ENCODE data around the gene PLPP7. TPM values are rescaled to one million over a fixed set of nuclear protein-coding genes. Genes with fewer than 3 reads are reported as not detected.

The PLPP7 gene
- polyA plus RNA-seq, 2 donors, result 0.47 to 0.73 TPM

- peaks cover 0 to 2% of the 10 kb centered on the region in 2 donors for H3K9me3 ChIP-seq (ENCODE audit: control insufficient read depth in 2 of 2, insufficient read depth in 1 of 2, low read depth in 1 of 2, low read length in 1 of 2)
- no peak overlapping the region for H3K27ac ChIP-seq (ENCODE audit: low read depth in 2 of 2, low read length in 1 of 2)
- H3K27me3 ChIP-seq (ENCODE audit: control insufficient read depth in 1 of 2, insufficient read depth in 2 of 2, low read length in 2 of 2), result no peaks in the 10 kb centered on the region
- H3K4me1 ChIP-seq (ENCODE audit: control insufficient read depth in 2 of 2, insufficient read depth in 2 of 2, low read length in 1 of 2), result no peaks in the 10 kb centered on the region
- WGBS, 2 donors, result 73 to 74% methylated on average over 16 of the region's 16 CpGs
- H3K4me3 ChIP-seq (ENCODE audit: low read depth in 1 of 2, low read length in 2 of 2), result no peak overlapping the region
- H3K36me3 ChIP-seq (ENCODE audit: control insufficient read depth in 2 of 2, insufficient read depth in 2 of 2, low read length in 1 of 2), result no peaks in the 10 kb centered on the region
These were observed 12.9 kb downstream of the PLPP7 start for GRCh38 chr9:131302244-131303075.

DNA sequence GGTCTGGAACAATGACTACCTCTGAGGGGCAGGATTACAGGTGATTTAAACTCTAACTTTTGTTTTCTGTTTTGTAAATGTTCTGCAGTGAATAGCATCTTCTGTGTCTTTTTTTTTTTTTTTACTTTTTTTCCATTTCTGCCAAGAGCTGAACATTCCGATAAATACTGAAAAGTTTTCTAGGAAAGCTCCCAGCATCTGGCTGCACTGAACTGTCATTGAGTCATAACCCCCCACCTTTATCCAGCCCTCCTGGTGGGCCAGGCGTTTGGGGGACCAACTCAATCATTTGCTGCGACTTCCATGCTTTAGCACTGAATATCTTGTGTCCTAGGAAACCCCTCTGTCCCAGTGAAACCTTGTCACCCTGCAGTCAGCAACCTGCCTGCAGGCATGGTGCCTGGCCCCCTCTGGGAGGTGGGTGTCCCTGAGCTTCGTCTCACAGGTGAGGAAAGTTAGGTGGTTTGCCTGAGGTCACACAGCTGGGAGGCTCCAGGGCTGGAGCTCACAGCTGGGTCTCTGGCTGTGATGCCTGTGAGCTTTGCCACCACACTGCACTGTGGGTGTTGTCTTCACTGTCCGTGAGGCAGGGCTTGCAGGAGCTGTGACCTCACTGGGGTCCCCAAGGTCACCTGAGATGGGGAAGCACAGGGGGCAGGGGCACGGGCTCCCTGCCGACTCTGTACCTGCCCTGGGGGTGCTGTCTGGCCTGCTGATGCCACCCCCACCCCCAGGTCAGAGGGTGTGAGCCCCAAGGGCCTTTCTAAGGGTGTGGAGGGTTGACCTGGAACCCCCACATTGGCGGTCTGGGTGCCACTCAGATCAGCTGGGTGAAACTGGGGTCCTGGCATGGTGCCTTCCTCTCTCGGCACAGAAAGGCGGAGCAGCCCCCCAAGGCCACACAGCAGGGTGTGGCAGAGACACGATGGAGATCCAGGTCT lies 14.1 kb downstream of the PLPP7 start:
- Histone ChIP-seq H3K36me3 (ENCODE audit: control insufficient read depth in 2 of 2, insufficient read depth in 2 of 2, low read length in 1 of 2) (no peaks in the 10 kb centered on the region), H3K27me3 (ENCODE audit: control insufficient read depth in 1 of 2, insufficient read depth in 2 of 2, low read length in 2 of 2) (no peaks in the 10 kb centered on the region), H3K4me1 (ENCODE audit: control insufficient read depth in 2 of 2, insufficient read depth in 2 of 2, low read length in 1 of 2) (no peaks in the 10 kb centered on the region), H3K4me3 (ENCODE audit: low read depth in 1 of 2, low read length in 2 of 2) (no peak overlapping the region), H3K27ac (ENCODE audit: low read depth in 2 of 2, low read length in 1 of 2) (no peak overlapping the region), H3K9me3 (ENCODE audit: control insufficient read depth in 2 of 2, insufficient read depth in 1 of 2, low read depth in 1 of 2, low read length in 1 of 2) (peaks cover 0 to 2% of the 10 kb centered on the region in 2 donors)
- 68 to 71% methylated on average over 11 of the region's 11 CpGs for WGBS, 2 donors

GRCh38 chr9:131304676-131305355 lies 15.3 kb downstream of the PLPP7 start:
- Histone ChIP-seq H3K4me3 (ENCODE audit: low read depth in 1 of 2, low read length in 2 of 2) (no peak overlapping the region), H3K27ac (ENCODE audit: low read depth in 2 of 2, low read length in 1 of 2) (no peak overlapping the region), H3K36me3 (ENCODE audit: control insufficient read depth in 2 of 2, insufficient read depth in 2 of 2, low read length in 1 of 2) (no peaks in the 10 kb centered on the region), H3K4me1 (ENCODE audit: control insufficient read depth in 2 of 2, insufficient read depth in 2 of 2, low read length in 1 of 2) (no peaks in the 10 kb centered on the region), H3K27me3 (ENCODE audit: control insufficient read depth in 1 of 2, insufficient read depth in 2 of 2, low read length in 2 of 2) (no peaks in the 10 kb centered on the region), H3K9me3 (ENCODE audit: control insufficient read depth in 2 of 2, insufficient read depth in 1 of 2, low read depth in 1 of 2, low read length in 1 of 2) (peaks cover 0 to 2% of the 10 kb centered on the region in 2 donors)
- WGBS, 2 donors, result 69 to 73% methylated on average over 19 of the region's 19 CpGs

GRCh38 chr9:131306397-131307004 lies 17.0 kb downstream of the PLPP7 start:
- no peak overlapping the region for H3K27ac ChIP-seq (ENCODE audit: low read depth in 2 of 2, low read length in 1 of 2)
- H3K9me3 ChIP-seq (ENCODE audit: control insufficient read depth in 2 of 2, insufficient read depth in 1 of 2, low read depth in 1 of 2, low read length in 1 of 2), result peaks cover 0 to 2% of the 10 kb centered on the region in 2 donors
- H3K27me3 ChIP-seq (ENCODE audit: control insufficient read depth in 1 of 2, insufficient read depth in 2 of 2, low read length in 2 of 2), result no peaks in the 10 kb centered on the region
- no peaks in the 10 kb centered on the region for H3K4me1 ChIP-seq (ENCODE audit: control insufficient read depth in 2 of 2, insufficient read depth in 2 of 2, low read length in 1 of 2)
- H3K4me3 ChIP-seq (ENCODE audit: low read depth in 1 of 2, low read length in 2 of 2), result no peak overlapping the region
- 90 to 94% methylated on average over 14 of the region's 14 CpGs for WGBS, 2 donors
- H3K36me3 ChIP-seq (ENCODE audit: control insufficient read depth in 2 of 2, insufficient read depth in 2 of 2, low read length in 1 of 2), result no peaks in the 10 kb centered on the region

DNA sequence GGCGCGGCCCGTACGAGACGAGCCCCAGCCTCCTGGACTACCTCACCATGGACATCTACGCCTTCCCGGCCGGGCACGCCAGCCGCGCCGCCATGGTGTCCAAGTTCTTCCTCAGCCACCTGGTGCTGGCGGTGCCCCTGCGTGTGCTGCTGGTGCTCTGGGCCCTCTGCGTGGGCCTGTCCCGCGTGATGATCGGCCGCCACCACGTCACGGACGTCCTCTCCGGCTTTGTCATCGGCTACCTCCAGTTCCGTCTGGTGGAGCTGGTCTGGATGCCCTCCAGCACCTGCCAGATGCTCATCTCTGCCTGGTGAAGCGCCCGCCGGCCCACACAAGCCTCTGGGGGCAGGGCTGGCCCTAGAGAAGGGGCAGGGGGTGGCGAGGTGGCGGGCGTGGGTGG lies 18.5 kb downstream of the PLPP7 start:
- Histone ChIP-seq H3K9me3 (ENCODE audit: control insufficient read depth in 2 of 2, insufficient read depth in 1 of 2, low read depth in 1 of 2, low read length in 1 of 2) (peaks cover 0 to 2% of the 10 kb centered on the region in 2 donors), H3K27me3 (ENCODE audit: control insufficient read depth in 1 of 2, insufficient read depth in 2 of 2, low read length in 2 of 2) (no peaks in the 10 kb centered on the region), H3K4me1 (ENCODE audit: control insufficient read depth in 2 of 2, insufficient read depth in 2 of 2, low read length in 1 of 2) (no peaks in the 10 kb centered on the region), H3K4me3 (ENCODE audit: low read depth in 1 of 2, low read length in 2 of 2) (no peak overlapping the region), H3K36me3 (ENCODE audit: control insufficient read depth in 2 of 2, insufficient read depth in 2 of 2, low read length in 1 of 2) (no peaks in the 10 kb centered on the region), H3K27ac (ENCODE audit: low read depth in 2 of 2, low read length in 1 of 2) (no peak overlapping the region)
- WGBS, 2 donors, result 88 to 89% methylated on average over 30 to 31 of the region's 31 CpGs

GRCh38 chr9:131308452-131308851 lies 18.9 kb downstream of the PLPP7 start:
- Histone ChIP-seq H3K9me3 (ENCODE audit: control insufficient read depth in 2 of 2, insufficient read depth in 1 of 2, low read depth in 1 of 2, low read length in 1 of 2) (peaks cover 0 to 2% of the 10 kb centered on the region in 2 donors), H3K36me3 (ENCODE audit: control insufficient read depth in 2 of 2, insufficient read depth in 2 of 2, low read length in 1 of 2) (no peaks in the 10 kb centered on the region), H3K4me1 (ENCODE audit: control insufficient read depth in 2 of 2, insufficient read depth in 2 of 2, low read length in 1 of 2) (no peaks in the 10 kb centered on the region), H3K27ac (ENCODE audit: low read depth in 2 of 2, low read length in 1 of 2) (no peak overlapping the region), H3K4me3 (ENCODE audit: low read depth in 1 of 2, low read length in 2 of 2) (no peak overlapping the region), H3K27me3 (ENCODE audit: control insufficient read depth in 1 of 2, insufficient read depth in 2 of 2, low read length in 2 of 2) (no peaks in the 10 kb centered on the region)
- WGBS, 2 donors, result 87 to 91% methylated on average over 11 of the region's 11 CpGs

GRCh38 chr9:131308906-131309529 lies 19.5 kb downstream of the PLPP7 start:
- Histone ChIP-seq H3K27ac (ENCODE audit: low read depth in 2 of 2, low read length in 1 of 2) (no peak overlapping the region), H3K4me3 (ENCODE audit: low read depth in 1 of 2, low read length in 2 of 2) (no peak overlapping the region), H3K36me3 (ENCODE audit: control insufficient read depth in 2 of 2, insufficient read depth in 2 of 2, low read length in 1 of 2) (no peaks in the 10 kb centered on the region), H3K27me3 (ENCODE audit: control insufficient read depth in 1 of 2, insufficient read depth in 2 of 2, low read length in 2 of 2) (no peaks in the 10 kb centered on the region), H3K9me3 (ENCODE audit: control insufficient read depth in 2 of 2, insufficient read depth in 1 of 2, low read depth in 1 of 2, low read length in 1 of 2) (peaks cover 0 to 2% of the 10 kb centered on the region in 2 donors), H3K4me1 (ENCODE audit: control insufficient read depth in 2 of 2, insufficient read depth in 2 of 2, low read length in 1 of 2) (no peaks in the 10 kb centered on the region)
- 76 to 79% methylated on average over 17 of the region's 17 CpGs for WGBS, 2 donors

GRCh38 chr9:131309530-131310276 lies 20.2 kb downstream of the PLPP7 start:
- Histone ChIP-seq H3K4me3 (ENCODE audit: low read depth in 1 of 2, low read length in 2 of 2) (no peak overlapping the region), H3K9me3 (ENCODE audit: control insufficient read depth in 2 of 2, insufficient read depth in 1 of 2, low read depth in 1 of 2, low read length in 1 of 2) (peaks cover 0 to 2% of the 10 kb centered on the region in 2 donors), H3K27ac (ENCODE audit: low read depth in 2 of 2, low read length in 1 of 2) (no peak overlapping the region), H3K36me3 (ENCODE audit: control insufficient read depth in 2 of 2, insufficient read depth in 2 of 2, low read length in 1 of 2) (no peaks in the 10 kb centered on the region), H3K27me3 (ENCODE audit: control insufficient read depth in 1 of 2, insufficient read depth in 2 of 2, low read length in 2 of 2) (no peaks in the 10 kb centered on the region), H3K4me1 (ENCODE audit: control insufficient read depth in 2 of 2, insufficient read depth in 2 of 2, low read length in 1 of 2) (no peaks in the 10 kb centered on the region)
- WGBS, 2 donors, result 85% methylated on average over 18 of the region's 18 CpGs
